Cardiac fibroblast (primary cell): ENCODE results near the gene KRT10.
A peak's percentile ranks its signal among the peaks of the same experiment; 100 is the strongest.

Experiments
- DNase-seq, 2 donors: peaks; one replicate each; pipeline versions ENCODE4 v3.0.0 to v3.0.0-alpha.2; 2010; ENCODE audit warnings: low read depth in 2 of 2
- H3K4me3 ChIP-seq, 2 donors: replicated peaks in 1 of 2; 1 replicate in 1 of 2; 2 replicates in 1 of 2; pipeline ENCODE4 v1.5.1; 2011; ENCODE audit warnings: low read depth in 2 of 2, low read length in 2 of 2, mild to moderate bottlenecking in 2 of 2, moderate library complexity in 1 of 2
- CTCF ChIP-seq: IDR thresholded peaks from one replicate; pipeline ENCODE4 v1.5.1; 2011; ENCODE audit warnings: low read depth, mild to moderate bottlenecking, low read length, inconsistent platforms

KRT10 gene

GRCh38 chr17:40822132-40822812 lies at the start of gene KRT10:
Gene KRT10 (minus strand): TSS chr17:40822614. CDS start chr17:40822585, 29 bp downstream.
- no peak for DNase-seq
- TF ChIP-seq CTCF: no peak
- no peak within 1 kb of the TSS for H3K4me3 ChIP-seq

DNA sequence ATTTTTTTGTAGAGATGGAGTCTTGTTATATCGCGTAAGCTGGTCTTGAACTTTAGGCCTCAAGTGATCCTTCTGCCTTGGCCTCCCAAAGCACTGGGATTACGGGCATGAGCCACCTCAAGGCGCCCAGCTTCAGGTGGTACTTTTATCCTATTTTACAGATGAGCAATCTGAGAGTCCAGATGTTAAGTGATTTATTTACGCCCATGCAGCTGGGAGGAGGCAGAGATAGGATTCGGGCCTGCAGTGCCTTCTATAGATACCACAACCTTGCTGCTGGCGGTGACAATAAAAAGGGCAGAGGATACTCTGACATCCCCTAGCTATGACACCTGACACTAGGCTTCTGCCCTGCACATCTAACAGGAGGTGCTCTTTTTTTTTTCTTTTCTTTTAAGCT lies 48.9 kb upstream of the KRT10 start:
- TF ChIP-seq CTCF: no peak
- no peak overlapping the region for H3K4me3 ChIP-seq
- no peak for DNase-seq

DNA sequence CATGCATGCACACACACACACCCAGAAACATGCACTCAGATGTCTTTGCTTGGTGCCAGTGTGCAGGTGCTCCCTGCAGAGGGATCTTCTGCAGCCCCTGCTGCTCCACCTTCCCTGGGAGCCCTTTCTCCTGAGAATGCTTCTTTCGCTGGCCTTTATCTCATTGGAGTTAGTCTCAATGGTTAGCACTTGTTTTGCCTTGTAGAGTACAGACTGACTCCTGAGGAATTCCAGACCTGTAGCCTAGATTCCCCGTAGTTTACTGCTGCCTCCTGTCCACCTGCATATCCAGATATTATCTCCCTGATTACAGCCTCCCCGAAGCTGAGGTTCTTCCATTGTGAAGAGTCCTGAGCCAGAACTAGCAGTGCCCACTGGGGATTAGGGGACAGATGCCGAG lies 47.7 kb upstream of the KRT10 start:
- TF ChIP-seq CTCF: no peak
- DNase-seq: no peak
- no peak overlapping the region for H3K4me3 ChIP-seq

GRCh38 chr17:40866838-40867237 lies 44.4 kb upstream of the KRT10 start, which contains the start of gene KRT12:
Gene KRT12 (minus strand): TSS chr17:40867223. CDS start chr17:40867186, 37 bp downstream.
- no peak within 1 kb of the TSS for H3K4me3 ChIP-seq
- no peak for TF ChIP-seq CTCF
- no peak for DNase-seq

DNA sequence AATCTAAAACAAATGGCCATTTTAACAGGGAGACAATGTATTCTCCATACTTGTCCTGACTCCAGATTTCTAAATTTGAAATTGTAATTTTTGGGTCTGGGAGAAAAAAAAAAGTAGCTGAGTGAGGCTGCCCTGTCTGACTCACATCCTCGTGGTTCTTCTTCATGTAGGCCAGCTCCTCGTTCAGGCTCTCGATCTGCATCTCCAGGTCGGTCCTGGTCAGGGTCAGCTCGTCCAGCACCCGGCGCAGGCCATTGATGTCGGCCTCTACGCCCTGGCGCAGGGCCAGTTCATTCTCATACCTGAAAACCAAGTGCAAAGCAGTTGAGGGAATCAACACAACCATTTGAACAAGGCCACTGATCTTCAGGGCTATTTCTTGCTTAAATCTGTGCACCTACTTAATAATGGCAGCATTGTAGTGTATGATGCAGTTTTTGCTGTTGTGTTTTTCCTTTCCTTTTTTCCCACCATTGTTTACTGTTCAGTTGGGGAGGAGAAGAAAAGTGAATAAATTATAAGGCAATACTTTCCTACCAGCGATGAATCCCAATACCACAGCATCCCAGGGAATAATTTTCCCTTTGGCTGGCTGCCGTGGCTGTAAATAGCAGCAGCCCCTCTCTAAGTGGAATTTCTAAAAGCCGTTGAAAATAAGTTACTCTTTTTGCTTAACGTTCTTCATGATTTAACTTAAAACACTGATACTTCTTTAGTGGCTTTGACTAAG lies 42.4 kb upstream of the KRT10 start:
- peak in 1 of 2 donors; percentile 11 for DNase-seq
- TF ChIP-seq CTCF: no peak
- H3K4me3 ChIP-seq: no peak overlapping the region

DNA sequence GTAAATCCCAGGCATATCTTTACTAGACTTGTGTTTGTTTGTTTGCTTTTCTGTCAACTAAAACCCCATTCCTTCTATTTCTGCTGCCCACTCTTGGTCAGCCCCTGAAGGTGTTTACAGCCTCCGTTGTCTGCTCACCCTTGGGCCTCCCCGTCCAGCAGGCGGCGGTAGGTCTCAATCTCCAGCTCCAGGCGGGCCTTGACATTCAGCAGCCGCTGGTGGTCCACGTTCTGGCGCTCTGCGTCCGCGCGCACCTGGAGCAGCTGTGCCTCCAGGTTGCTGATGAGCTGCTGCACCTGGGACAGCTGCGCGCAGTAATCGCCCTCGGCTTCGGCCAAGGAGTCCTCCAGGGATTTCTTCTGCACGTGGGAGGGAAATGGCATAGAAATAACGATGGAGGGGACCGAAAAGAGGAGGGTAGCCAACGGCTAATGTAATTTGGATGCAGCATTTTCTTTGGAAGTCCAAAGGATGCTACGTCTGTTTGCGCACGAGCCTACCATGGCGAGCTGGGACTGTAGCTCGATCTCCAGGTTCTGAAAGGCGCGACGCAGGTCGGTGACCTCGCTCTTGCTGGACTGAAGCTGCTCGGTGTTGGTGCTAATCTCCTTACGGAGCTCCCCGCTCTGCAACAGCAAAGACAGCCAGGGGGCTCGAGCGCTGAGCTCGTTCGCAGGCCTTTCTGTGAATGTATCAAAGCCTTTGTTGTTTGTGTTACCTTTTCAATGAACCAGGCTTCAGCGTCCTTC lies 40.7 kb upstream of the KRT10 start:
- peak; percentile 56 for TF ChIP-seq CTCF
- H3K4me3 ChIP-seq: no peak overlapping the region
- DNase-seq: peak; percentile 5 to 21
